ENCODE data around the gene THAP12. TPM values are rescaled to one million over a fixed set of nuclear protein-coding genes. Genes with fewer than 3 reads are reported as not detected.
"Not testable (repeated sequence)": the region's sequence is repeated elsewhere in the genome, so short reads cannot be mapped to it uniquely, and the experiment has no call there.

The THAP12 gene
- polyA plus RNA-seq, 1 donor = 48.1 TPM

GRCh38 chr11:76325185-76325584 is 55.7 kb downstream of the THAP12 start:
- no peak for DNase-seq (ENCODE audit: low read depth)

DNA sequence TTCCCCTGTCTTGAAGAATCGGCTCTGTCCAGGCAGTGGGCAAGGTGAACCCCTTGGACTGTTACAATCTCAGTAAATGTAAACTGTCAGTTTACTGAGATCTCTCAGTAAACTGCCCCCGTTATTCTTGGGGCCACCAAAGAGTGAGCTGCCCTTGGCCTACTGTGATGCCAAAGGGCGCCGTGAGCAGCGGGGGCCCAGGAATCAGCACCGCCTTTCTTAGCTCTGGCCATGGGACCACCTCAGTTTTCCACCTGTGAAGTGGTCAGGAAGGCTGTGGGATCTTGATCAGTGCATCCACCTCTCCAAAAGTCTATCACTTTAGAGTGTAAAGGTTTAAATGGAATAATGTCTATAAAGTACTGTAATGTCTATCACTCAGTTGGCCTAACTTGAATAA is 57.1 kb downstream of the THAP12 start:
- DNase-seq (ENCODE audit: low read depth) = no peak

- DNase-seq (ENCODE audit: low read depth) = not testable (repeated sequence)
Measured at GRCh38 chr11:76323375-76323774, 57.6 kb downstream of the THAP12 start.

GRCh38 chr11:76322942-76323341 is 58.0 kb downstream of the THAP12 start:
- DNase-seq (ENCODE audit: low read depth) = no peak

DNA sequence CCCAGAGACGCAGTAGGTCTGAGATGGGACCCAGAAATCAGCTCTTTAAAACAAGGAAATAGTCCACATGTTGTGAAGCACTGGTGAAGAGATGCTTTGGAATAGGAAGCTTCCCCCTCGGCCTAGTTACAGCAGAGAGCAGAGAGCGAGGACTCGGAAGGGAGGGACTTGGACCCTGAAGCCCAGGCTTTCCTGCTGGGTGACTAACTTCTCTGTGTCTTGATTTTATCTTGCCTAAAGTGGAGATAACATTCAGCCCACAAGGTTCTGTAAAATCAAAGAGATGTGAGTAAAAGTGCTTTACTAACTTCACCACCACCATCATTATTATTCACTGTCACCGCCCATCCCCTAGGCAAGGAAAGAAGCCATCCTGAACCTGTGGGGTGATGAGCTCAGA is 58.4 kb downstream of the THAP12 start:
- DNase-seq (ENCODE audit: low read depth) = no peak

DNA sequence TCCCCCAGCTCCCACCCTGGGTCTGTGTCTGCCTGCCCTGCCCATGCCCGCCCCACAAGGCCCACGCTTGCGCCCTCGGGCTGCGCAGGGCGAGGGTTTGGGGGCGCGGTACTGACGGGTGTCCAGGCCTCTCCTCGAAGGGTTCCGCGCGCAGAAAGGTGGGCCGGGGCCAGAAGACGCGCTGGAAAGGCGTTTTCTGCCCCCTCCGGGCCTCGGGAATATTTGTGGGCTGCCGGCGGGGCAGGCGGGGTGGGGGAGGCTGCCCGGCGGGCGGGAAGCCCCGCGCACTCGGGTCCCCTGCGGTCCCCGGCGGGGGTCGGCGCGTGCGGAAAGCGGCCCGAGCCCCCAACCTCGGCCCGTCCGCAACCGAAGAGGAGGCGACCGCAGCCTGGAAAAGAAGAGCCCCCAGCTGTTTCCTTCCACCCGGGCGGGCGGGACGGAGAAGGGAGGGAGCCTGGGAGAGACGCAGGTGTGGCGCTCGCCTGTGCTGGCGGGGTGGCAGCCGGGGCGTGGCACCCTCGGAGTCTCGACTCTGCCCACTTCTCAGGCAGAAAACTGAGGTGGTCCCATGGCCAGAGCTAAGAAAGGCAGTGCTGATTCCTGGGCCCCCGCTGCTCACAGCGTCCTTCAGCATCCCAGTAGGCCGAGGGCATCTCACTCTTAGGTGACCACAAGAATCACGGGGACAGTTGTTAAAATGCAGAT is 59.0 kb downstream of the THAP12 start:
- no peak for DNase-seq (ENCODE audit: low read depth)

DNA sequence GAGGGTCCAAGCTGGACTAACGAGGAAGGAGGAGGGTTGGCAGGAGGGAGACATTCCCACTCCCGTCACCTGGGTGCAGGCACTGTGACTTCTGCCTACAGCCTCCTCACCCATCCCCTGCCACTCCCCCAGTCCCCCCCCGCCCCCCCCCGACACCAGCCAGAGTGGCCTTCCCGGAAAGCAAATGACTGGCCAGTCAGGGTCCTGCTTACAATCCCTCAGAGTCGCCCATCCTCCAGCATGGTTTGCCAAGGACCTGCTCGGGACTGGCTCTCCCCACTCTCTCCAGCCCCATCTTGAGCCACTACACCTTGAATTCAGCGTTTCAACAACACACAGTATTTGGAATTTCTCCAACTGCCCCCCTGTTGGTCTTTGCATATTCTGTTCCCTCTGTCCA is 59.6 kb downstream of the THAP12 start:
- DNase-seq (ENCODE audit: low read depth) = no peak

GRCh38 chr11:76320929-76321328 is 60.0 kb downstream of the THAP12 start:
- no peak for DNase-seq (ENCODE audit: low read depth)

DNA sequence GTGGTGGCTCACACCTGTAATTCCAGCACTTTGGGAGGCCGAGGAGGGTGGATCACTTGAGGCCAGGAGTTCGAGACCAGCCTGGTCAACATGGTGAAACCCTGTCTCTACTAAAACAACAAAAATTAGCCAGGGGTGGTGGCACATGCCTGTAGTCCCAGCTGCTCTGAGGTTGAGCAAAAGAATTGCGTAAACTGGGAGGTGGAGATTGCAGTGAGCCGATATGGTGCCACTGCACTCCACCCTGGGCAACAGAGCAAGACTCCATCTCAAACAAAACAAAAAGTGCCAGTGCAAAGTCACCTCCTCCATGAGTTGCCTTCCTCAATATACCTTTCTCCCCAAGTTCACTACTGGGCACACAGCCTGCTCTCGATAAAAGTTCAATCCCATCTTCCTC is 61.1 kb downstream of the THAP12 start:
- DNase-seq (ENCODE audit: low read depth) = not testable (repeated sequence)

- no peak for DNase-seq (ENCODE audit: low read depth)
Measured at GRCh38 chr11:76318744-76319384, 62.1 kb downstream of the THAP12 start.

GRCh38 chr11:76317296-76317695 is 63.6 kb downstream of the THAP12 start:
- no peak for DNase-seq (ENCODE audit: low read depth)

- no peak for DNase-seq (ENCODE audit: low read depth)
Measured at GRCh38 chr11:76316726-76317125, 64.2 kb downstream of the THAP12 start.

DNA sequence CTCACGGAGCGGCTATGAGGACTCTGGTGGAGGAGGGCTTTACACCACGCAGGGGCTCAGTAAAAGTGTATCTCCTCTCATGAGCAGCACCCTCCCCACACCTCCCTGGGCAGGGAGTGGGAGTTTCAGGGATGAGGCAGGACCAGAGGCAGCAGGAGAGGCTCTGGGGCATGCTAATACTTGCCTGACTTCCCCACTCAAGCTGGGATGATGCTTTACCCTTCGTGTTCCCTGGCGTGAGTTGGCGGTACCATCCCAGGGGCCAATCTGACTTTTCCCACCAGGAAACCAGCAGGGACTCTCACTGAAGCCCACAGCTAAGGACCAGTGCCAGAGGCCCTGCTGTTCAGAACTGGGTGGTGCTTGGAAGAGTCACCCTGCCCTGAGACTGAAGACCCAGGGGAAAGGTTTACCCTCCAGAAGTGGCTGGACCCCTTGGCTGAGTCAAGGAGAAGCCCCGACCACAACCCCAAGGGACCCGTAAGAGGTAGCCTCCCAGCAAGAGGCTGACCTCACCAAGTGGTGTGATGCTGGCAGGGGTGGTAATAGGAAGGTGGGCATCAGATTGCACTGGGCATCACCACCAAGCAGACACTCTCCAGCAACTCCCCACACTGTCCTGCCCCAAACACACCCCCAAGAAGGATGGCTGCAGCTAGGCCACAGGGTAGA is 65.6 kb downstream of the THAP12 start:
- no peak for DNase-seq (ENCODE audit: low read depth)

GRCh38 chr11:76314741-76315090 is 66.2 kb downstream of the THAP12 start:
- DNase-seq (ENCODE audit: low read depth) = no peak

DNA sequence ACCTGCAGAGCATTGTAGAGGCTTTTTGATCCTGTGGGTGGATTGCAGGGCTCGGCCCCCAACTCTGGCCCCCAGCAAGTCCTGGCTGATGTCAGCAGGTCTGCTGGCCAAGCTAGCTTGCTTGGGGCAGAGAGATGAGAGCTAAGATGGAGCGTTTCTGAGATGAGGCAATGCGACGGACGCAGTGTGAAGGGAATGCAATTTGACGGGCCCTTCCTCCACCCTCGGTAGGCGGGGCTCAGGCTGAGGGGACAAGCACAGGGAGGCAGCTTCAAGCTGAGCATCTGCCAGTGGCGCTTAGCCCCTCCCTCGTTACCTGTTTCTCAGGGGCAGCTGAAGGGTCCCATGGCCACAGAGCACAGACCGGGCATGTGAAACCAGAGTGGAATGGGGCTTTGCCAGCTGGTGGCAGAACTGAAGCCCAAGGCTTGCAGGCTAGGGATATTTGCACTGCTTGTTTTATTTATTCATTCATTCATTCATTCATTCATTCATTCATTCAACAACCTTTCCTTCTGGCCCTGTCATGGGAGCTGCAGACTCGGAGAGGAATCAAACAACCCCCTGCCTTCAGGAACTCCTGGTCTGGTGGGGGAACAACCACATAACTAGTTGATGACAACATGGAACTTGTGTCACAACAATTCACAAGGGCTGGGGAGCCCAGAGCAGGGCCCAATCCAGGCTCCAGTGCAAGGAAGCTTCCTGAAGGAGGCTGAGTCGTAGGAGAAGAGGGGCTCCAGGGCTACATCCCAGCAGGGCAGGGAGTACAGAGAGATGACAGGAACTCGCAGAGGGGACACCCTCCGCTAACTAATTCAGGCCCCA is 66.8 kb downstream of the THAP12 start:
- DNase-seq (ENCODE audit: low read depth) = no peak

DNA sequence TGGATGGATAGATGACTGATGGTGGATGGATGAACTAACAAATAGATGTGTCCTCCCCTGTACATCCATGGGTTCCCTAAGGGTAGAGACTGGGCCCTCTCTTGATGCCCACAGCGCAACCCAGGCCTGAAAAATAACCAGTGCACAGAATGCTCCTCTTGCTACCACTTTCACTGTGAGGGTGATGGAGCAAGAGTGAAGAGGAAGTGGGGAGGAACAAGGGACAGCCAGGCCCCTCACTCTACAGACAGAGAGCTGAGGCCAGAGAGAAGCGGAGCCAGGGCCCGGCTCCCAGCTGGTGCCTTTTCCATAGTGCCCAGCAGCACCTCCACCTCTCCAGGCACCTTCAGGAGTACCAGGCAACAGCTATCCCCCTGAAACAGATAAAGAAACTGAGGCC is 67.7 kb downstream of the THAP12 start:
- DNase-seq (ENCODE audit: low read depth) = no peak

GRCh38 chr11:76310832-76311595 is 69.9 kb downstream of the THAP12 start:
- DNase-seq (ENCODE audit: low read depth) = no peak

DNA sequence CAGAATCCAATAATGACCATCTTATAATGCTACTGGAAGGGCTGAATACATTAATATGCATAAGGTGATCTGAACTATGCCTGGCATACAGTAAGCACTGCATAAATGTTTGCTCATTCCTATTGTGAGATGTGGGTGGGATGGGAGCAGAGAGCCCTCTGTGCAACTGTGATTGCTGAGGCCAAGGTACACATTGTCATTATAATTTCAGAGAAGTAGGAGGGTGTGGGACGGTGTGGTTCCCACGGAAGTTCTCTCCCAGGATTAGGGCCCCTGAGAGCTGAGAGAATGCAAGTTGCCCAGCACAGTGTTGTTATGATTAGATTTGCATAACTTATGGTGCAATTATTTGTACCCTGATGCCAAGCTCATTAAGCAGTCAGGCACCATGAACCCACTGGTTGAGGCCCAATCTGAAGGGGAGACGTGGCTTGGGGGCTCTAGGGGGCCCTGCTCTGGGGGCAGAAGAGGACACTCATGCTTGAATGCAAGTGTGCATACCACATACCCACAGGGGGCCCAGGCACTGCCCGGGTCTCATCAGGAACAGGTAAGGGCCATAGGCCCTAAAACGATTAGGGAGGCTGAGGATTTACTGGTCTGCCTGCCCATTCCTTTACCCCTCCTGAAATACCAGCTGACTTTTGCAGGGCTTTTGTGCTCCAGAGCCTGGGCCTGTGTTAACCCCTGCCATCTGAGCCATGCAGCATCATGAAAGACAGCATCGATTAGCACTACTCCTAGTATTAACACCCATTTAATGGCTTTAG is 72.8 kb downstream of the THAP12 start:
- no peak for DNase-seq (ENCODE audit: low read depth)

DNA sequence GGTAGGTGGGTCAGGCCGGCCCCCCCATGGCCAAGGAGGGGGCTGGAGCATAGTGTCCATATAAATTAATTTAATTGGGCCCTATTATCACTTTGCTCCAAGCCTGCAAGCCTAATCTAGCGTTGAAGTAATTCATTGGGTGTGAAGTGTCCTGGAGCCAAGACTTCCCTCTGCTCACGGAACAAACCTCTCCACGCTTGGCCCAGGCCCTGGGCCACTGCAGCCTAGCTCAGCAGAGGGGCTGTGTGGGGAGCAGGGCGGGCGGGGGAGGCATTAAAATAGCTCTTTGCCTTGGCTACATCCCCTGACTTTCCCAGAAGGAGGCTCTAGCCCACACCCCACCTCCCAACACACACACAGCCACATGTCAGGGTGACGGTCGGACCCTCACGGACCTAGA is 73.5 kb downstream of the THAP12 start:
- no peak for DNase-seq (ENCODE audit: low read depth)

DNA sequence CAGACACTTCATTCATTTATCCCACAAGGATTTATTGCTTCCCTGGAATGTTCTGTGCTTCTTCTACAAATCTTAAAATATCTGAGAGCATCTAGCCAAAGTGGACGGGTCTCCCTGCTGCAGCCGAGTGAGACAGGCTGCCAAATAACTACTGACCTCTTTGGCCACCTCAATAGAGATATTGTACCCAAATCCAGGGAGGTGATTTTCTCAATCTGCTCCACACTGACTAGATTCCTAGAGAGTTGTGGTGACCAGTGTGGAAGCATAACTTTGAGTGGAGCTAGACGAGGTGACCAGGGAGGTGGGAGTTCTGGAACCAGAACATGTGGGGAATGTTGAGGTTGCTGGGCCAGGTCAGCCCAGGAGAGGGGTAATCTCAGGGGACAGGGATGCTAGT is 77.5 kb downstream of the THAP12 start:
- no peak for DNase-seq (ENCODE audit: low read depth)

GRCh38 chr11:76302996-76303395 is 77.9 kb downstream of the THAP12 start:
- DNase-seq (ENCODE audit: low read depth) = no peak

Measured in forelimb muscle (tissue), 1 donor.